Right ventricle myocardium superior (tissue), 1 donor: Measurements from ENCODE around the gene ARMC5. TPM values are rescaled to one million over a fixed set of nuclear protein-coding genes. Genes with fewer than 3 reads are reported as not detected.
"Not testable (repeated sequence)": the region's sequence is repeated elsewhere in the genome, so short reads cannot be mapped to it uniquely, and the experiment has no call there.

Experiments
- ATAC-seq: fragments of 200-7000 bp; cut with Tn5 transposase; one replicate; pipeline ENCODE4 v1.9.1; 2020; ENCODE audit warnings: mild to moderate bottlenecking; ENCODE audit not compliant: poor library complexity
- DNase-seq: peaks from one replicate; pipeline ENCODE4 v3.0.0-alpha.2; 2020
- intact Hi-C: fragments of 100-400 bp; cut with DNase I; formaldehyde crosslinking; loops from one replicate; pipeline ENCODE4 v1.11.2; 2022
- total RNA-seq: library from RNA; stranded (reverse); fragmentation: NEBNext Ultra II Directional; extraction: Animal tissue kit (Norgen Biotek cat#: 25700); gene quantifications from one replicate; pipeline ENCODE4 v1.2.1, GENCODE V29; 2021
- donor health status: DM: no; HTN: yes; CAD: no; lungs with severe emphysema.

Gene ARMC5
- total RNA-seq, 1 donor from 2014 or later, result 5.8 TPM

- intact Hi-C loops, result no loop called here
- DNase-seq, result peak; percentile 72
Measured at GRCh38 chr16:31487720-31488467, 28.6 kb downstream of the ARMC5 start.

GRCh38 chr16:31488468-31489297 lies 29.4 kb downstream of the ARMC5 start:
- peak; percentile 46 for ATAC-seq
- no peak for DNase-seq
- intact Hi-C loops, result no loop called here

More at GRCh38 chr16:31487720-31488467, 28.6 kb downstream of the ARMC5 start:
- peak; percentile 76 for ATAC-seq

GRCh38 chr16:31489298-31489564 lies 29.9 kb downstream of the ARMC5 start:
- intact Hi-C loops, result no loop called here
- DNase-seq, result no peak
- ATAC-seq, result no peak

- DNase-seq (no peak), ATAC-seq (no peak)
- intact Hi-C loops, result no loop called here
Measured at GRCh38 chr16:31489616-31490584, 30.6 kb downstream of the ARMC5 start.

- ATAC-seq (no peak), DNase-seq (no peak)
- intact Hi-C loops, result no loop called here
Measured at GRCh38 chr16:31491778-31492418, 32.6 kb downstream of the ARMC5 start.

GRCh38 chr16:31493506-31494125 lies 34.3 kb downstream of the ARMC5 start:
- intact Hi-C loops, result no loop called here
- ATAC-seq (no peak), DNase-seq (no peak)

GRCh38 chr16:31496670-31497069 lies 37.4 kb downstream of the ARMC5 start:
- intact Hi-C loops, result no loop called here
- DNase-seq (no peak), ATAC-seq (no peak)

- ATAC-seq (no peak), DNase-seq (no peak)
- intact Hi-C loops, result no loop called here
Measured at GRCh38 chr16:31498493-31498892, 39.2 kb downstream of the ARMC5 start.

GRCh38 chr16:31499928-31500327 lies 40.6 kb downstream of the ARMC5 start:
- intact Hi-C loops, result no loop called here
- no peak for ATAC-seq
- no peak for DNase-seq

GRCh38 chr16:31501226-31501965 lies 42.1 kb downstream of the ARMC5 start:
- intact Hi-C loops, result no loop called here
- no peak for DNase-seq
- no peak for ATAC-seq

- intact Hi-C loops, result no loop called here
- DNase-seq, result no peak
- ATAC-seq, result no peak
Measured at GRCh38 chr16:31501966-31502348, 42.7 kb downstream of the ARMC5 start.

- ATAC-seq, result no peak
- no peak for DNase-seq
- intact Hi-C loops, result no loop called here
Measured at GRCh38 chr16:31502981-31503380, 43.7 kb downstream of the ARMC5 start.

GRCh38 chr16:31503555-31503954 lies 44.3 kb downstream of the ARMC5 start:
- intact Hi-C loops, ATAC-seq, DNase-seq: not testable (repeated sequence)

GRCh38 chr16:31504159-31504558 lies 44.9 kb downstream of the ARMC5 start:
- intact Hi-C loops, result no loop called here
- ATAC-seq (no peak), DNase-seq (no peak)

GRCh38 chr16:31505483-31505882 lies 46.2 kb downstream of the ARMC5 start:
- no peak for ATAC-seq
- DNase-seq, result no peak
- intact Hi-C loops, result no loop called here

GRCh38 chr16:31507617-31507928 lies 48.3 kb downstream of the ARMC5 start:
- DNase-seq (no peak), ATAC-seq (no peak)
- intact Hi-C loops, result no loop called here

GRCh38 chr16:31507929-31508705 lies 48.8 kb downstream of the ARMC5 start, which contains the start of gene RUSF1:
TSS of gene RUSF1 (minus strand) at chr16:31508391. CDS start at chr16:31508373, 18 bp downstream.
- ATAC-seq, result peak; percentile 99
- intact Hi-C loops, result no loop called here
- DNase-seq, result peak; percentile 97
